GM21529 (cell line): ENCODE results near the gene SEMA4G.

Source experiments
- ATAC-seq: cut with Tn5 transposase; IDR thresholded peaks from one replicate; pipeline ENCODE4 v1.9.1; 2021; ENCODE audit not compliant: unreplicated experiment

Gene SEMA4G

GRCh38 chr10:100986952-100987684 lies 17.8 kb downstream of the SEMA4G start, which contains the start of the genes MRPL43 and TWNK:
Gene MRPL43 (minus strand): TSS chr10:100987497. CDS start chr10:100987443, 54 bp downstream.
Gene TWNK (plus strand): TSS chr10:100987543. CDS start chr10:100988211, 668 bp downstream.
- ATAC-seq: peak; percentile 91

- no peak for ATAC-seq
These were observed 18.4 kb downstream of the SEMA4G start for GRCh38 chr10:100987685-100988049.

- no peak for ATAC-seq
These were observed 18.9 kb downstream of the SEMA4G start for GRCh38 chr10:100988166-100988565.

GRCh38 chr10:100989088-100989487 lies 19.8 kb downstream of the SEMA4G start:
- ATAC-seq: no peak

GRCh38 chr10:100993986-100994708 lies 24.8 kb downstream of the SEMA4G start:
- no peak for ATAC-seq

- no peak for ATAC-seq
These were observed 25.9 kb downstream of the SEMA4G start for GRCh38 chr10:100995181-100995580.

GRCh38 chr10:100996678-100997359 lies 27.5 kb downstream of the SEMA4G start:
- ATAC-seq: peak; percentile 25

GRCh38 chr10:100997360-100998182 lies 28.3 kb downstream of the SEMA4G start:
- peak; percentile 34 for ATAC-seq

- ATAC-seq: peak; percentile 31
These were observed 29.1 kb downstream of the SEMA4G start for GRCh38 chr10:100998183-100998990.

GRCh38 chr10:100998991-100999741 lies 29.9 kb downstream of the SEMA4G start:
- peak; percentile 41 for ATAC-seq

GRCh38 chr10:100999742-101000126 lies 30.4 kb downstream of the SEMA4G start, which contains the start of gene LZTS2:
Gene LZTS2 (plus strand): TSS chr10:100999808. CDS start chr10:101002539, 2,731 bp downstream.
- no peak for ATAC-seq

- ATAC-seq: no peak
These were observed 31.0 kb downstream of the SEMA4G start for GRCh38 chr10:101000127-101000914.

- no peak for ATAC-seq
These were observed 31.8 kb downstream of the SEMA4G start for GRCh38 chr10:101000915-101001658.

GRCh38 chr10:101001659-101002035 lies 32.3 kb downstream of the SEMA4G start:
- ATAC-seq: no peak

GRCh38 chr10:101002456-101002855 lies 33.2 kb downstream of the SEMA4G start:
- no peak for ATAC-seq

GRCh38 chr10:101003639-101004206 lies 34.4 kb downstream of the SEMA4G start:
- no peak for ATAC-seq

GRCh38 chr10:101005361-101005760 lies 36.1 kb downstream of the SEMA4G start:
- ATAC-seq: no peak
